IPS-18c (cell line): ENCODE measurements around the gene CNOT2.
A peak's percentile ranks its signal among the peaks of the same experiment; 100 is the strongest.

Source experiments
- H3K4me3 ChIP-seq: 2 replicates; pipeline ENCODE4 v1.7.0; 2013; ENCODE audit warnings: low read depth, mild to moderate bottlenecking, low read length, moderate library complexity; ENCODE audit not compliant: insufficient read depth
- H3K9me3 ChIP-seq: one replicate; pipeline ENCODE4 v1.6.1; 2013; ENCODE audit warnings: mild to moderate bottlenecking, low read length, moderate library complexity; ENCODE audit not compliant: control insufficient read depth, insufficient read depth

Gene CNOT2

DNA sequence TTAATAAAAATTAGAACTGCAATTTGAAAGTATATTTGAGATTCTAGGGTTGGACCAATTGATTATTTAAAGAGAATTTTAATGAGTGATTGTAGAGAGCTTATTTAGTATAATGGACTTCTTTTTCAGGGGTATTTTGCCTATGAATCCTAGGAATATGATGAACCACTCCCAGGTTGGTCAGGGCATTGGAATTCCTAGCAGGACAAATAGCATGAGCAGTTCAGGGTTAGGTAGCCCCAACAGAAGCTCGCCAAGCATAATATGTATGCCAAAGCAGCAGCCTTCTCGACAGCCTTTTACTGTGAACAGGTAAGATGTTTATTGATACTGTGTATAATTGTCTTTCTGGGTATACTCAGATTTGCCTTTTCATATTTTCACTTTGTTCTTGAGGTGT lies 86.9 kb downstream of the CNOT2 start:
- Histone ChIP-seq H3K9me3 (no peaks in the 10 kb centered on the region), H3K4me3 (no peak overlapping the region)

DNA sequence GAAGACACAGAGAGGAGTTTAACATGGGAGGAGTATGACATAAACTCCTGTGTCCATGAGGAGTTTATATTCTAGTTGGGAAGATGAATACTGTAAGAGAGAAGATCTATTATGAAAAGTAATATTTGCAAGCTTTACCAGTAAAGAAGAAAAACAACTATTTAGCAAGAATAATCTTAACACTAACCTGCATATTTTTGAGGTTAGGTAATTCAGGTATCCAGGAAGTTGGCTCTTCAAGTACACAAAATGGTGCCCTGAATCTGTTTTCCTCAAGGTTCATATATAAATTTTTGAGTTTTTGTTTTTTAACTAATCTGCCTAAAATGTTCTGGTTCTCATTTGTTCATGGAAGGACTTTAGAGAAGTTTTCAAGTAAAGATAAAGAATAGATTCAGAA lies 89.0 kb downstream of the CNOT2 start:
- Histone ChIP-seq H3K9me3 (no peaks in the 10 kb centered on the region), H3K4me3 (no peak overlapping the region)

DNA sequence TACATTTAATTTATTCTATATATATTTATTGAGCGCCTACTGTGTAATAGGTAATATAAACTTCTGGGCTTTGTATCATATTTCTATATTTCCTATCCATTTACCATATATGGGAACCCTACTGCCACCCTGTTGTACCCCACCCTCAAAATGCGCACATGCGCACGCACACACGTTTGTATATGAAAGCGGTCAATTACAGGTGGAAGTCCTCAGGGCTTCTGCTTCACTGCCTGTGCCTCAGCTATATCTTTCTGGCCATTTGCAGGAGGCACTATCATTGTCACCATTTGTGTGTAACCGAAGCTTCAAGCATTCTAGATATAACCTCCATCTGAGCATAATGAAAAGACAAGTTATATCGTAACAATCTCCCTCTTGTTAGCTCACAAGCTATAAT lies 91.5 kb downstream of the CNOT2 start:
- no peaks in the 10 kb centered on the region for H3K9me3 ChIP-seq
- H3K4me3 ChIP-seq, result no peak overlapping the region

DNA sequence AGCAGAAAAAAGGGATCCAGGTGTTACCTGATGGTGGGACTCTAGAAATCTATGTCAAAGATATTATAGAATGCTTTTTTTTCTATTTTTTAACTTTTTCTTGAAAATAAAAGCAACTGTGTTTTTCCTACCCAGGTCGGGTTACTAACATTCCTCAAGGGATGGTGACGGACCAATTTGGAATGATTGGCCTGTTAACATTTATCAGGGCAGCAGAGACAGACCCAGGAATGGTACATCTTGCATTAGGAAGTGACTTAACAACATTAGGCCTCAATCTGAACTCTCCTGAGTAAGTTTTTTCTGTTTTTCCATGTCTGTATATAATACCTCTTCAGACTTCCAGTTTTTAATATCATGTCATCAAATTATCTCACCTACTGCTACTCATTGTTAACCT lies 95.3 kb downstream of the CNOT2 start:
- no peak overlapping the region for H3K4me3 ChIP-seq
- H3K9me3 ChIP-seq, result no peaks in the 10 kb centered on the region

DNA sequence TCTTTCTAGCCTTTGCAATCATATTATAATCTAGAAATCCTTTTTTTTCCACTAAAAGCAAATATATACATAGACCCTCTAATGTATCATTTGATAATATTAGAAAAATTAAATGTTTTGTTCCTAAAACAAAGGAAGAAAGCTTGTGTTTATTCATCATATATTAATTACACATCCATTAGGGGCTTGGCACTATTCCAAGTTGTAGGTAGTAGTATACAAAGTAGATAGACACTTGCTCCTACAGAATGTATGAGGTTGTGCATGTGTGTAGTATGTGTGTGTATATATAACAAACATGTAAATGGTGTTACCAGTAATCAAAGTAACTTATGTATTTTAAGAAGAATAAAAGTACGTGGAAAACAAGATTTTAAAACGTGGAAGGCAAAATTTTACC lies 107.8 kb downstream of the CNOT2 start:
- no peaks in the 10 kb centered on the region for H3K9me3 ChIP-seq

DNA sequence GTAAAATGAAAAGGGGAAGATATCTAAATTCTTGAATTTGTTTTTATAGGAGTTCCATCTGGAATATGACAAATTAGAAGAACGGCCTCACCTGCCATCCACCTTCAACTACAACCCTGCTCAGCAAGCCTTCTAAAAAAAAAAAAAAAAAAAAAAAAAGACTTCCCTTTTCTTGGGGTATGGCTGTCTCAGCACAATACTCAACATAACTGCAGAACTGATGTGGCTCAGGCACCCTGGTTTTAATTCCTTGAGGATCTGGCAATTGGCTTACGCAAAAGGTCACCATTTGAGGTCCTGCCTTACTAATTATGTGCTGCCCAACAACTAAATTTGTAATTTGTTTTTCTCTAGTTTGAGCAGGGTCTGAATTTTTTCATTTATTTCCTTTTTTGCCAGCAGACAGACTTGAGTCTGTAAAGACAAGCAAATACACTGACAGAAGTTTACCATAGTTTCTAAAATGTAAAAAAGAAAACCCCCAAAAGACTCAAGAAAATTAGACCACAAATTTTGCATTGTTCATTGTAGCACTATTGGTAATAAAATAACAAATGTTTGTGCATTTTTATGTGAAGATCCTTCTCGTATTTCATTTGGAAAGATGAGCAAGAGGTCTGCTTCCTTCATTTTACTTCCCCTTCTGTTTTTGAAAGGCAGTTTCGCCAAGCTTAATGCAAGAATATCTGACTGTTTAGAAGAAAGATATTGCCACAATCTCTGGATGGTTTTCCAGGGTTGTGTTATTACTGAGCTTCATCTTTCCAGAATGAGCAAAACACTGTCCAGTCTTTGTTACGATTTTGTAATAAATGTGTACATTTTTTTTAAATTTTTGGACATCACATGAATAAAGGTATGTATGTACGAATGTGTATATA lies 110.8 kb downstream of the CNOT2 start:
- Histone ChIP-seq H3K9me3 (no peaks in the 10 kb centered on the region), H3K4me3 (no peak overlapping the region)

More for the DNA sequence above, 107.8 kb downstream of the CNOT2 start:
- no peak overlapping the region for H3K4me3 ChIP-seq

DNA sequence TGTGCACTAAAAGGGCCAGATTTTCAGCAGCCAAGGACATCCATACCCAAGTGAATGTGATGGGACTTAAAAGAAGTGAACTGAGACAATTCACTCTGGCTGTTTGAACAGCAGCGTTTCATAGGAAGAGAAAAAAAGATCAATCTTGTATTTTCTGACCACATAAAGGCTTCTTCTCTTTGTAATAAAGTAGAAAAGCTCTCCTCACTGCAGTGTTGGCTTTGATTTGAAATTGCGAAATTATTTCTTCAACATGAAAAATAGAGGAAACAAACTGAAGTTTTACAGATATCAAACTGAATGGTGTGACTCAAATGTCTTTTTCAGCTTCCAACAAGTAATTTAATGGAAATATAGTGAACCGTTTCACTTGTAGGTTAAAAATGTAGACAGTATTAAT lies 111.6 kb downstream of the CNOT2 start:
- H3K4me3 ChIP-seq, result no peak overlapping the region
- H3K9me3 ChIP-seq, result no peaks in the 10 kb centered on the region

DNA sequence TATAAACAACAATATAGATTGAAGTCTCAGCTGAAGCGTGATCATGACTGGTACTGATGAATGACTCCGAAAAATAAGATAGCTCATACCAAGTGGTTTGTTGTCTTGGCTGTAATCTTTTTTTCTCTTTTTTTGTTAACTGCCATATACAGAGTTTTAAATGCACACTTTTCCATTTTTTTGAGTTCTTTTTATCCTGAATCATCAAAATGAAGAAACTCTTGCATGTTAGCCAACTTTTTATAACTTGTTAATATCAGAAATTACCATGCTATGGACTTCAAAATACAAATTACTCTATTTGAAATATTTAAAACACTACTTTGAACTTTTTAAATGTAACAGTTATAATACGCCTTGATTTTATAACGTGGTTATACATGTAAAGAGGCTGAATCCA lies 112.7 kb downstream of the CNOT2 start:
- Histone ChIP-seq H3K4me3 (no peak overlapping the region), H3K9me3 (no peaks in the 10 kb centered on the region)

DNA sequence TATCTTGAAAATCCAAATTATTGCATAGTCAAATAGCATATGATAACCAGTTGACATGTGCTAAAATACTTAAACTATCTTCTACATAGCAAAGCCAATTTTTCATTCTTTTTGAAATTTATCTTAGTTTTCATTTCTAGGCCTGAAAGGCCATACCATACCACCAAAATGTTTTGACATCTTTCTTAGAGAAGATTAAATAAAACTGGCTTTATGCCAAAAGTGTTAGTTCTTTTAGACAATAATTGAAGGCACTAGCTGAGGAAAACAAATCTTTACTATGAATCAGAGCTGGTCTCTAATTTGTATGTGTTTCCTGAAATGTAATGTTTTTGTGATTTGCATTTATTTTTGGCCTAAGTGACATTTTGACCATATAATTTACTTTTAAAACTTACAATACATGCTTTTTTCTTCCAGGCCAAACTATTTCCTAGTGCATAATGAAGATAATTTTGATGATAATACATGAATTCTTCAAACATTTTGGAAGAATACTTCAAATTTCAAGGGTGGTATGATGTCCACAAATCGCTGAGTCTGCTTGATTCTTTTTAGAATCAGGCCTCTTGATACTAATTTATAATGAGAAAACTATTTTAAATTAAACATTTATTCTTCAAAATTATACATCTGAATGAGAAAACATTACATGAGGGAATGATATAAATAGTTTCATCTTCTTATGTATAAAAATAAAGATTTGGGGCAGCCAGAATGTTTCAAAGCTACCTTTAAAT lies 116.4 kb downstream of the CNOT2 start:
- no peaks in the 10 kb centered on the region for H3K9me3 ChIP-seq
- H3K4me3 ChIP-seq, result no peak overlapping the region

DNA sequence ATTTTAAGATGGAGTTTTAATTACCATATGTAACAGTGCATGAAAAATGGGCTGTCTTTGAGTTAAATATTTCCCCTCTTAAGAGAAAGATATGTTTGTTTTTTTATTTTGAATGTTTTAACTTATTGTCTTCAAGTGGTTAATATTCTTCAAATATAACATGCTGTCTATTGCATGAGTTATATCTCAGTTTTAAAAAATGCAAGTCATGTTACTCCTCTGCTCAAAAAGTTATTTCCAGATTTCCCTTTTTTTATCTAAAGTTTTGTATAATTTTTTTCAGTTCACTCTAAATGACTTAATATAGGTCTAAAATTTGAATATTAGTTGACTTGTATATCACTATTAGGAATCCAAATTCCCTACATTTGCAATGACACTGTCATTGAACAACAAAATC lies 117.0 kb downstream of the CNOT2 start:
- Histone ChIP-seq H3K9me3 (no peaks in the 10 kb centered on the region), H3K4me3 (no peak overlapping the region)

DNA sequence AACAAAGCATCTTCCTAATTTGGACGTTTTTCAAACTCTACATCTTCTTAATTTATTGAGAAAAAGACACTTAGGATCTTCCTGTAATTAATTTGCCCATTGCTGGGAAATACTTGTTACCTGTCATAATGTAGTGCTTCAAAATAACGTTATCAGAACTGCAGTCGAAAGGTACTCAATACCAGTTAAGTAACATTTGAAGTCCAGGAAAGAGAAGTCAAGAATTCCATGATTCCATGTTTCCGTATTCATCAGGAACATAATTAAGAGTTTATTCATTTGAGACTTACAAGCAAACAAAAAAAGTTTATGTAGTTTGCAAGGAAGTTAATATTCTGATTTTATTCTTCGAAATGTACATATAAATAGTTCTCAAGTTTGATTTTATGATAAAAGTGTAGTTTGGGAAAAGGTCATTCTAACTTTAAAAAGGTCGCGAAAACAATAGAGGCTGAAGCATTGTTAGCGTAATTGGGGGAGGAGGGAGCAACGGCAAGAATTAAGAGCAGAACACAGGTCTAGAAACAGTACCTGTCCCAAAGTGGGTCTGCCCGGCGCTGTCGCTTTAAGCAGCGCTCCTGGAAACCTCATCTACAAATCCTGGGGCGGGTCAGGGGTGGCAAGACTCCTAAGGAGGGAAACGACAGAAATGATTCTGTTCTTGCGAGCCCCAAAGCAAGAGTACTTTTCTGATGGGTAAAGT lies 121.6 kb downstream of the CNOT2 start:
- Histone ChIP-seq H3K4me3 (peak overlapping the region; percentile 87), H3K9me3 (no peaks in the 10 kb centered on the region)

DNA sequence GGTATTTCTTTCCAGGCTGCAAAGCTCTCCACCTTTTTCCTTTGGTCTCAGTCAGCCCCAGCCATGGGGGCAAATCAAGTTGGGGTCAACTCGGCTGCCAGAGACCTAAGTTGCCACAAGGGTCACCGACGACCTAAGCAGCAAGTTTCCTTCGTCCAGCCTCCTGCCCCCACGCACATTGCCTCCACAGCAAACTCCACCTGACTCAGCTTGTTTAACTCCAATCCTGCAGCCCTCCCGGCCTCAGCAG lies 122.1 kb downstream of the CNOT2 start:
- Histone ChIP-seq H3K4me3 (peak overlapping the region; percentile 87), H3K9me3 (no peaks in the 10 kb centered on the region)

DNA sequence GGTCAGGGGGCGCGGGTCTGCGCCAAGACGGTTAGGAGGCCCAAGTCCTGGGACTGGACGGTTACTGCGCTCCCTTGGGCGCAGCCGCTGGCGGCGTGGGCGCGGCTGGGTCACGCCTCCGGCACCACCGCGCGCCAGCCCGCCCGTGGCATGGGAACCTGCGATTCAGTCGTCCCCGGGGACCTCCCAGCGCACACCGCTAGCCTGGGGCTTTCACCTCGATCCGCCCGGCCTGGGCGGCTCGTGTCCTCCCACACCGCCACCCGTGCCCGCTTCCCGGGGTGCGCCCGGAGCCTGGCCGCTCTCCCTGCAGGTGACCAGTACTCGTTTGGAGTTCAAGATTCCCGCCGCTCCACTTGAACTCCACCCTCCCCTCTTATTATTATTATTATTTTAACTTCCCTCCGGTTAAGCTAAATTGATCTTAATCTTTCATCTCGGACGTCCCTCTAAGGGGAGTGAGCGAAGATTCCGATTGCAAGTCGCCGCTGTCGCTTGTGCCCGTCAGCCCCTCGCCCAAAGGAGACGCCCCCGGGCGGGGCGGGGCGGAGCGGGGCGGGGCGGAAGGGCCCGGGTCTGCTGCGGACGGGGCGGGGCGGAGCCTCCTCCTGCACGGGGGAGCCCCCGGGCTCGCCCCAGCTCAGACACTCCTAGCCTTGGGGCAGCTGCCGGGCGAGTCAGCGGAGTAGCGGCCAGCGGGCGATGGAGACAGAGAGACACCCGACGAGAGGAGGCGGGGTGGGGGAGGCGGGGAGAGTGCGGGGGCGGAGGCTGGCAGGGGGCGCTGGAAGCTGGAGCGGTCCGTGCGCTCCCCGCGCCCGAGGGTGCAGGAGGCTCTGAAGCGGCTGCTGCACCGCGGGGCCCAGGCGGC lies 122.7 kb downstream of the CNOT2 start, which contains the start of gene KCNMB4:
Gene KCNMB4, plus strand, starts transcription at position 643 of the 871 bp plus-strand sequence. CDS start 445 bp downstream, outside the sequence.
- H3K4me3 ChIP-seq, result peak within 1 kb of the TSS; percentile 87
- no peaks in the 10 kb centered on the region for H3K9me3 ChIP-seq

DNA sequence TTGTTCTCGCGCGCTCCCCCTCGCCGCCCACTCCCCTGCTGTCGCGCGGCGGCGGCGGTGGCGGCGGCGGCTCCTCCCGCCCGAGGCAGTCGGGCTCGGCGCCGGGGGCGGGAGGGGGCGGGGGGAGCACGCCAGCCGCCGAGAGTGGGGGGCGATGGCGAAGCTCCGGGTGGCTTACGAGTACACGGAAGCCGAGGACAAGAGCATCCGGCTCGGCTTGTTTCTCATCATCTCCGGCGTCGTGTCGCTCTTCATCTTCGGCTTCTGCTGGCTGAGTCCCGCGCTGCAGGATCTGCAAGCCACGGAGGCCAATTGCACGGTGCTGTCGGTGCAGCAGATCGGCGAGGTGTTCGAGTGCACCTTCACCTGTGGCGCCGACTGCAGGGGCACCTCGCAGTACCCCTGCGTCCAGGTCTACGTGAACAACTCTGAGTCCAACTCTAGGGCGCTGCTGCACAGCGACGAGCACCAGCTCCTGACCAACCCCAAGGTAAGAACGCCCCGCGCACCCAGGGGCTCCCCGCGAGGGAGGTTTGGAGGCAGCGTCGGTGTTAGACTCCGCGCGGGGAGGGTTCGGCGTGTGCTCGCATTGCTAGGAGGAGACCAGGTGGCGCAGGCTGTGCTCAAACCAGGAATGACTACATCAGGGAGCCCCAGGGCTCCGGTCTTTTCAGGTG lies 123.5 kb downstream of the CNOT2 start:
- no peaks in the 10 kb centered on the region for H3K9me3 ChIP-seq
- H3K4me3 ChIP-seq, result peak overlapping the region; percentile 87

DNA sequence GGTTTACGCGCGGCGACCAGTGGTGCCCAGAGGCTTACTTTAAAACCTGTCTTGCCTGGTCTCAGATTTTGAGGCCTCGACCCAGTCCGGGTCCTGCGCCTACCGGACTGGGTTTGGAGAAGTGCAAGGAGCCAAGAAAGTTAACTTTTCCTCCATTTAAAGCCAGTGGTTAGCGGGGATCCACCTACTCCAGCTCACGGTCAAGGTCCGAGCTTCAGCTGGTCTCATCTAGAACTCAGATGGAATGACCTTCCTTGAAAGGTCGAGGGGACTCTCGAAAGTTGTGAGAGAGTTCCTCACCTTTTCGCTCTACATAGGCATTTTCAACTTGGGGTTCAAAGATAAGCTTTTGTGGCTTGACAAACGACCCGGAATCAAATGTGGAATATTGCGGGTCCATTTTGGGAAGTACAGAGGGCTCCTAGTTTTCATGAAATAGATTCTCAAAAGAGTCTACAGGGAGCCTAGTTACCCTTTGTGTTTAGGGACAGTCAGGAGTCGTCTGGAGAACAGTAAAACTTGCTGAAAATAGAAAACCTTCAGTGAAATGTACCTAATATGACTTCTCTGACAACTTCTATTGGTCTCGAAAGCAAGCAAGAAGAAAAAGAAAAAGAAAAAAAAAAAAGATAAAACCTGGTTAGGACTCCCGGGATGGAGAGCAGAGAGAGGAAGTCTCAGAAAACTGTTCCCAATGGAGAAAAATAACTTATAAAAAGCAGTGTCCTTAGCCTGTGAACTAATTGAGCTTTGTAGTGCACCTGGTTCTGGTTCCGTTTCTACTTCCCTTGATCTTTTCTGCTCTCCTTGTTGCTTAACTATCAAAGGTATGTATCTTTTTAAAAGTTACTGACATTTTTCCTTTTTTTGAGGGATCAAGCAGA lies 124.3 kb downstream of the CNOT2 start:
- H3K9me3 ChIP-seq, result no peaks in the 10 kb centered on the region
- peak overlapping the region; percentile 87 for H3K4me3 ChIP-seq

DNA sequence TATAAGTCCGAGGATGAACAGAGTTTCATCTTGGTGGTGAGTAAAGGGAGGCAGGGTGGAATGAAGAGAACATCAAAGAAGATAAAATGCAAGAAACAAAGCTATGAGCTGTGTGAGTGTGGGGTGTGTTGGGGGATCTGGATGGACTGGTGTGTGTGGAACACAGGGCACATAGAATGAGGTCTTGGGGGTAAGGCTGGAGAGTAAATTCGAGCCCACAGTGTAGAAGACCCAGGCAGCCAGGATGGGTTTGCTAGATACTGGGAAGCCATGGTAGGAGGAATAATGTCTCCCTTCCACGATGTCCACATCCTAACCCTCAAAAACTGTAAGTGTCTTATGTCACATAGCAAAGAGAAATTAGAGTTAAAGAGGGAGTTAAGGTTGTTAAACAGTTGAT lies 129.6 kb downstream of the CNOT2 start:
- no peak overlapping the region for H3K4me3 ChIP-seq

More for the DNA sequence above, 129.6 kb downstream of the CNOT2 start:
- H3K9me3 ChIP-seq, result no peaks in the 10 kb centered on the region
